Ovary (tissue), 3 donors: ENCODE measurements around the gene LGALS3BP.

Experiments used
- CTCF ChIP-seq, 3 donors: fragments of 450-650 bp in 2 of 3; fragments of 200-600 bp in 1 of 3; IDR thresholded peaks; one replicate each; pipeline versions ENCODE4 v1.5.1 to v1.8.0; 2016 to 2022; ENCODE audit warnings: antibody characterized with exemption in 3 of 3, mild to moderate bottlenecking in 1 of 3
- EP300 ChIP-seq: sonication (generic); formaldehyde crosslinking; IDR thresholded peaks from one replicate; pipeline ENCODE4 v1.6.1; 2017; ENCODE audit warnings: antibody characterized with exemption
- POLR2A ChIP-seq: fragments of 450-650 bp; IDR thresholded peaks from one replicate; pipeline ENCODE4 v1.6.1; 2017; ENCODE audit warnings: antibody characterized with exemption, mild to moderate bottlenecking, moderate library complexity
- donor health status: DM: no; HTN: no; CAD: no.

- TF ChIP-seq CTCF (IDR thresholded peaks at IDR 0.05) (no peak), EP300 (no peak), POLR2A (no peak)
Measured at GRCh38 chr17:78990349-78991016, 10.8 kb upstream of the LGALS3BP start.
